Smooth muscle cell of the brain vasculature (primary cell): ENCODE measurements around the gene LENG1.

ENCODE experiments used
- DNase-seq: peaks from one replicate; pipeline ENCODE4 v3.0.0-alpha.2; 2012; ENCODE audit warnings: low read depth, low spot score

The LENG1 gene

DNA sequence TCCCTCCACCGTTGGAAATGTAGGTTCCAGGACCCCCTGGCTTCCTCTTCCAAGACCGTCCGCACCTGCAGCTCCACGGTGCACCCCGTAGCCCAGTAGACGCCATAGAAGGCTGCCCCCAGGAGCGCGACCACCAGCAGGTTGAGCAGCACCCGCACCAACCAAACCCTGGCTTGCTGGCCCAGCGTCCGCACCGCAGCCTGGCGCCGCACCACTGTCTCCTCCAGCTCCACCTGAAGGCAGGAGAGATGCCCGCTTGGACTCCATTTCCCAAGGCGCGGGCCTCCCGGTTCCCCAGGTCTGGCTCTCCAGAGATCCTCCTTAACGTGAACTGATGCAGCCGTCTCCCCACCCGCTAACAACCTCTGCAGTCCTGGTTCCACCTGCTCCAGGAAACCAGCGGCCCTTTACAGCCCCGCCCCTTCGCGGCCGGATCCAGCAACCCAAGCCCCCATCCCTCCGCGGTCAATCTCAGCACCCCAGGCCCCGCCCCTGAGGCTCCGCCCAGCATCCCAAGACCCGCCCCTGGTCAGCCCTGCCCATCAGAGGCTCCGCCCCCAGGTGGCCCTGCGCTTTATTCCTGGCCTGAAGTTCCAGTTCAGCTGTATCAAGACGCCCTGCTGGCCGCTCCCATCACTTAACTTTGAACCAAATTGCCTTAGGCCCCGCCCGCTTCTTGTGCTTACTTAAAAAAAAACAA lies 5.0 kb upstream of the LENG1 start:
- no peak for DNase-seq

GRCh38 chr19:54162884-54163283 lies 3.4 kb upstream of the LENG1 start:
- DNase-seq: no peak

GRCh38 chr19:54162241-54162805 lies 2.8 kb upstream of the LENG1 start:
- DNase-seq: no peak

DNA sequence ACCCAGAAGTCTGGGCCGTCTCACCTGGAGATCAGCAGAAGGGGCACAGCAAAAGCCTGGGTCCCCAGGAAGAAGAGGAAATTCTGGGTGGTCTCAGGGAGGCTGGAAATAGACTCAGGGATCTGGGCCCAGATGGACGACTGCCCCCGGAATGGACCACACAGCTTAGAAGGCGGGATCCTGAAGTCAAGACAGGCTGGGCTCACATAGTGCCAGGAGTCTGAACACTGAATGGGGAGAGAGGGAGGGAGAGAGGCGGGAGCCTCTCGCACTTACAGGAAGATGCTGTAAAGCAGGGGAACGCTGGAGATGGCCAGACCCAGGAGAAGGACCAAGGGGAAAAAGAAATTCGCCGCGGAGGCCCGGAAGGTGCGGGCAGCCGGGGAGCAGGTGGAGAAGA lies 1.3 kb upstream of the LENG1 start:
- no peak for DNase-seq

GRCh38 chr19:54160182-54160811 lies 776 bp upstream of the LENG1 start:
- DNase-seq: no peak

DNA sequence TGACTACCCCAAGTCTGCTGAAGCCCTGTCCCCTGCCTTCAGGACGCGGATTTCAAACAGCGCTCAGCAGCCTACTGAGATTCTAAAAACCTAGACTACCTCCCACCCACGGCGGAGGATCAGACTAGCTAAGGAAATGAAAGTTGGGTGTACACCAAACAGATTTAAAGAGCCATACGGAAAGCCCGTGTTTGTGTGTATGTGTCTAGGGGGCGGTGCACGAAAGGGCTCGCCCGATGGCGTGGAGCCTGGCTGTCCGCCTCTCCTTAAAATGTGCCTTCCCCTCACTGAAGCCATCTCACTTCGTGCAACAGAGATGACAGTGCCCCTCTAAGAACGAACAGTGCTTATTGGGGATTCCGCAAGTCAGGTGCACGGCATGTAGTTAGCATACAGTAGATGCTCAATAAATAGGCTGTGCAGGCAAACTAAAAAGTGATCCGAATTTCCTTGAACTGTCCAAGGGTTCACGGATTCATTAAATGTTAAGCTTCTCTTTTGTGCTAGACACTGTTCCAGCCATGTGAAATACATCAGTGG lies 639 bp downstream of the LENG1 start:
- no peak for DNase-seq

GRCh38 chr19:54156953-54157352 lies 2.6 kb downstream of the LENG1 start:
- no peak for DNase-seq

DNA sequence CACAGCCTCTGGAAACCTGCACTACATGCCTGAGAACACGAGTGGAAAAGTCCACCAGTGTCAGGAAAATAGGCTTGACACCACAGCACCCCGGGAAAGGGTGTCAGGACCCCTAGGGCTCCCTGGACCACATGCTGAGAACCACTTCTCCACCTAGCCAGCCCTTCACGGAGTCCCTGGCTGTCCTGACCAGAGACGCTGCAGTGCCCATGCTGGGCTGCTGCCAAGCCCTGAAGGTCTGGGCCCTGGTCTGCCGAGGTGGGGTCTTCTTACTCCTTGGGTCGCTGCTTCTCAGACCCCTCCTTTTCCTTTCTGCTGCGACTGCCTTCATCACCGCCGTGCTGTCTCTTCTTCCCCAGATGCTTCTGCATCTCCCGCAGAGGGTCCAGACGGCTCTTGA lies 3.0 kb downstream of the LENG1 start:
- DNase-seq: no peak

- no peak for DNase-seq
Measured at GRCh38 chr19:54155694-54156093, 3.8 kb downstream of the LENG1 start.

DNA sequence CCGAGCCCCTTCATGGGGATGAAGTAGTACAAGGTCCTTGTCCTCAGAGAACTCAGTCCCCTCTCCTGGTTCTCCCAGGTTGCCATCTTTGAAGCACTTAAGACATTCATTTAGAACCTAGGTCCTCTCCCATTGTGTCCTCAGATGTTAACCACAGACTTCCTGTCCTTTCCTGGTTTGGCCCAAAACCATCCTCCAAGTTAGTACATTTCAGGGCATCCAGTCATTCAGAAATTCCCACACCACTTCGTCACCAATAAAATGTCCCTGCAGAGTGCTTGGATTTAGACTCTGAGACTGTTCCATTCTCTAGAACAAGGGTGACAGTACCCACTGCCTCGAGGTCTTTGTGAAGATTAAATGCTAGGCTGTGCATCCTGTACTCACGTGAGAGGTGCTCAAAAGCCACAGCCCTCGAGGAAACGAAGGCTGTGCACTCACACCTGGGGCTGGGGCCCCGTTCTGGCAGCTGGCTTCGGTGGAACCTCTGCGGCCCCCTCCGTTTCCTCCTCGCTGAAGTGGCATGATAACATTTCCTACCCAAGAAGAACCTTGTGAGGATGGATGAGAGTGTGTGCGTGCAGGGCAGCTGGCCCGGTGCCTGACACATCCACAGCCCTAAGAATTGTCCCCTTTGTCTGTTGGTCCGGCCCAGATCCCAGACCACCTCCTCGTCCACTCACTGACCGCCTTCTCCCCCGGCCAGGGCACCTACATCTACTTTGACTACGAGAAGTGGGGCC lies 4.7 kb downstream of the LENG1 start:
- DNase-seq: no peak

DNA sequence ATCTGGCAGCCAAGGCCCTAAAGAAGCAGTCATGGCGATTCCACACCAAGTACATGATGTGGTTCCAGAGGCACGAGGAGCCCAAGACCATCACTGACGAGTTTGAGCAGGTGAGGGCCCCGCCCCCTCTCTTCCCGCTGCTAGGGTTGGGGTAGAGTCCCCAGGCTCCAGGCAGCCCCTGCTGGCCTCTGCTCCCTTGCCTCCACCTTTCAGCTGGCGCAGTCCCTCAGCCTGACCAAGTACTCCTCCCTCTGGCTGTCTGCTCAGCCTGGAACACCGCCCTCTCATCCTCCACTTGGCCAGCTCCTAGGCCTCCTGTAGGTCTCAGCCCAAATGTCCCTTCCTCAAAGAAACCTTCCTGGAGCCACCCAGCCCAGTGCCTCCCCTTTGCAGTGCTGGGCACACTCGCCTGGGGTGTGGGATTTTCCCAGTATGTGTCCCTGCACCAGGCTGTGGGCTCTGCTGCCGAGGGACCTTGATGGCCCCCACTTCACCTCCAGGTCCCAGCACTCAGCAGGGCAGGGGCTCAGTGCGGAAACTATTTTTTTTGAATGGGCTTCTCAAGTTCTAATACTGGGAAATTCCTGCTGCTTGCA lies 5.7 kb downstream of the LENG1 start:
- no peak for DNase-seq

- DNase-seq: no peak
Measured at GRCh38 chr19:54152878-54153524, 6.5 kb downstream of the LENG1 start.

DNA sequence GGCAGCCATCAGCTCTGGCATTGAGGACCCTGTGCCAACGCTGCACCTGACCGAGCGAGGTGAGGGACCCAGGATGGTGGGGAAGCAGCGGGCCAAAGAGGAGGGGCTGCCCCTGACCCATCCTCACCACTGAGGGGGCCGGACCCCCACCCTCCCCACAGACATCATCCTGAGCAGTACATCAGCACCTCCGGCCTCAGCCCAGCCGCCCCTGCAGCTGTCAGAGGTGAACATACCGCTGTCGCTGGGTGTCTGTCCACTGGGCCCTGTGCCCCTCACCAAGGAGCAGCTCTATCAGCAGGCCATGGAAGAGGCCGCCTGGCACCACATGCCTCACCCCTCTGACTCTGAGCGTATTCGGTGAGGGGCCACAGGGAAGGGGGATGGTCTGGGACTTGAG lies 7.3 kb downstream of the LENG1 start:
- no peak for DNase-seq

- DNase-seq: no peak
Measured at GRCh38 chr19:54151362-54152035, 8.0 kb downstream of the LENG1 start.

GRCh38 chr19:54149021-54149812 lies 10.3 kb downstream of the LENG1 start:
- no peak for DNase-seq

GRCh38 chr19:54148158-54148557 lies 11.4 kb downstream of the LENG1 start:
- no peak for DNase-seq

GRCh38 chr19:54147676-54148075 lies 11.8 kb downstream of the LENG1 start:
- DNase-seq: no peak

DNA sequence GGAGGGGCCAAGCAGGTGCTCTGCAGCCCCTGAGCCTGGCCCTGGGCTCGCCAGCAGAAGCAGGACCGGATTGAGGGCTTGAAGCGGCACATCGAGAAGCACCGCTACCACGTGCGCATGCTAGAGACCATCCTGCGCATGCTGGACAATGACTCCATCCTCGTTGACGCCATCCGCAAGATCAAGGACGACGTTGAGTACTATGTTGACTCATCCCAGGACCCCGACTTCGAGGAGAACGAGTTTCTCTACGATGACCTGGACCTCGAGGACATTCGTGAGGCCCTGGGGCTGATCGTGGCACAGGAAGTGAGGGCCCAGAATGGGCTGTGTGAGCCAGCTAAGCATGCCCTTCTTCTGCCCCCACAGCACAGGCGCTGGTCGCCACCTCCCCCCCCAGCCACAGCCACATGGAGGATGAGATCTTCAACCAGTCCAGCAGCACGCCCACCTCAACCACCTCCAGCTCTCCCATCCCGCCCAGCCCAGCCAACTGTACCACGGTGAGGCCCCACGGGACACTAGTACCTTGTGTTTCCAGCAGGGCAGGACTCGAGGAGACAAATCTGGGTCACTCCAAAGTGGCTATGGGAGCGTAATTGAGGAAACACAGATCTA lies 13.9 kb downstream of the LENG1 start:
- no peak for DNase-seq

GRCh38 chr19:54142166-54142780 lies 17.2 kb downstream of the LENG1 start:
- DNase-seq: no peak
